Breast epithelium (tissue), 4 donors: ENCODE results near the gene CHURC1. TPM values are rescaled to one million over a fixed set of nuclear protein-coding genes. Genes with fewer than 3 reads are reported as not detected.

Experiments used
- DNase-seq, 2 donors: peaks; one replicate each; pipeline ENCODE4 v3.0.0-alpha.2; 2019; ENCODE audit warnings: low spot score in 2 of 2
- H3K27ac ChIP-seq, 2 donors: fragments of 200-600 bp; sonication (generic) in 1 of 2; one replicate each; pipeline ENCODE4 v1.5.1; 2016 to 2019; ENCODE audit warnings: mild to moderate bottlenecking in 1 of 2
- H3K27me3 ChIP-seq, 2 donors: fragments of 200-600 bp; sonication (generic) in 1 of 2; one replicate each; pipeline versions ENCODE4 v1.5.1 to v1.6.0; 2017 to 2019; ENCODE audit warnings: control low read depth in 1 of 2, mild to moderate bottlenecking in 1 of 2
- H3K36me3 ChIP-seq: fragments of 200-600 bp; one replicate; pipeline ENCODE4 v1.5.1; 2019
- H3K4me1 ChIP-seq, 2 donors: fragments of 200-600 bp; sonication (generic); one replicate each; pipeline ENCODE4 v1.5.1; 2016 to 2019; ENCODE audit warnings: control low read depth in 1 of 2
- H3K4me3 ChIP-seq, 3 donors: fragments of 200-600 bp; sonication (generic); 1 replicate in 2 of 3; 2 replicates in 1 of 3; pipeline ENCODE4 v1.5.1; 2016 to 2019; ENCODE audit warnings: mild to moderate bottlenecking in 3 of 3, moderate library complexity in 2 of 3
- H3K9me3 ChIP-seq, 2 donors: fragments of 200-600 bp; sonication (generic) in 1 of 2; one replicate each; pipeline ENCODE4 v1.5.1; 2016 to 2019; ENCODE audit warnings: control low read depth in 1 of 2
- CTCF ChIP-seq, 3 donors: fragments of 450-650 bp; IDR thresholded peaks; one replicate each; pipeline ENCODE4 v1.5.1; 2016 to 2017; ENCODE audit warnings: antibody characterized with exemption in 3 of 3, mild to moderate bottlenecking in 3 of 3, moderate library complexity in 3 of 3
- POLR2A ChIP-seq: fragments of 450-650 bp; IDR thresholded peaks from one replicate; pipeline ENCODE4 v1.6.1; 2016; ENCODE audit warnings: antibody characterized with exemption, mild to moderate bottlenecking, moderate library complexity
- POLR2AphosphoS5 ChIP-seq, 3 donors: sonication (generic); formaldehyde crosslinking; IDR thresholded peaks; one replicate each; pipeline ENCODE4 v1.6.1; 2017; ENCODE audit warnings: antibody characterized with exemption in 3 of 3
- intact Hi-C: fragments of 100-400 bp; cut with DNase I; formaldehyde crosslinking; loops from one replicate; pipeline ENCODE4 v1.15.1; 2023; ENCODE audit warnings: low total_unique reads
- total RNA-seq, 3 donors: library from RNA; depleted of rRNA; stranded (reverse); fragments of >200 nt; gene quantifications; one replicate each; pipeline ENCODE4 v1.1.0, GENCODE V29; 2016

CHURC1 gene
- total RNA-seq, 3 donors from 2014 or later, result 85.6 to 122 (median 102) TPM

- no peaks in the 10 kb centered on the region for H3K27me3 ChIP-seq
- no peaks in the 10 kb centered on the region for H3K9me3 ChIP-seq
- no peak for DNase-seq
- no peak for TF ChIP-seq POLR2A
- no peak for TF ChIP-seq CTCF (IDR thresholded peaks at IDR 0.05)
- TF ChIP-seq POLR2AphosphoS5 (IDR thresholded peaks at IDR 0.05), result no peak
- no peak overlapping the region for H3K4me3 ChIP-seq
- H3K4me1 ChIP-seq, result no peaks in the 10 kb centered on the region
- no peaks in the 10 kb centered on the region for H3K36me3 ChIP-seq
- H3K27ac ChIP-seq, result no peak overlapping the region
- intact Hi-C loops, result no loop called here
Observed at GRCh38 chr14:64946310-64947045, 32.2 kb downstream of the CHURC1 start.

- Histone ChIP-seq H3K9me3 (no peaks in the 10 kb centered on the region), H3K4me3 (no peak overlapping the region), H3K27ac (peak overlapping the region in 1 of 2 donors; percentile 3), H3K27me3 (no peaks in the 10 kb centered on the region), H3K4me1 (no peaks in the 10 kb centered on the region), H3K36me3 (no peaks in the 10 kb centered on the region)
- TF ChIP-seq POLR2AphosphoS5 (IDR thresholded peaks at IDR 0.05) (no peak), CTCF (IDR thresholded peaks at IDR 0.05) (no peak), POLR2A (no peak)
- intact Hi-C loops, result no loop called here
- DNase-seq, result no peak
Observed at GRCh38 chr14:64947710-64948611, 33.7 kb downstream of the CHURC1 start.

GRCh38 chr14:64948612-64949210 is 34.5 kb downstream of the CHURC1 start:
- H3K36me3 ChIP-seq, result no peaks in the 10 kb centered on the region
- intact Hi-C loops, result no loop called here
- TF ChIP-seq POLR2AphosphoS5 (IDR thresholded peaks at IDR 0.05), result no peak
- no peak for TF ChIP-seq POLR2A
- no peak for TF ChIP-seq CTCF (IDR thresholded peaks at IDR 0.05)
- no peaks in the 10 kb centered on the region for H3K27me3 ChIP-seq
- peak overlapping the region in 1 of 2 donors; percentile 3 for H3K27ac ChIP-seq
- DNase-seq, result no peak
- H3K4me1 ChIP-seq, result no peaks in the 10 kb centered on the region
- no peak overlapping the region for H3K4me3 ChIP-seq
- H3K9me3 ChIP-seq, result no peaks in the 10 kb centered on the region

GRCh38 chr14:64950889-64951288 is 36.6 kb downstream of the CHURC1 start:
- TF ChIP-seq POLR2A (no peak), CTCF (IDR thresholded peaks at IDR 0.05) (no peak), POLR2AphosphoS5 (IDR thresholded peaks at IDR 0.05) (no peak)
- H3K27ac ChIP-seq, result no peak overlapping the region
- H3K9me3 ChIP-seq, result no peaks in the 10 kb centered on the region
- intact Hi-C loops, result no loop called here
- H3K36me3 ChIP-seq, result no peaks in the 10 kb centered on the region
- DNase-seq, result no peak
- no peak overlapping the region for H3K4me3 ChIP-seq
- H3K27me3 ChIP-seq, result no peaks in the 10 kb centered on the region
- H3K4me1 ChIP-seq, result no peaks in the 10 kb centered on the region

- no peak for TF ChIP-seq POLR2AphosphoS5 (IDR thresholded peaks at IDR 0.05)
- TF ChIP-seq POLR2A, result no peak
- no peak for TF ChIP-seq CTCF (IDR thresholded peaks at IDR 0.05)
- no peak for DNase-seq
- H3K27ac ChIP-seq, result no peak overlapping the region
- intact Hi-C loops, result no loop called here
- no peaks in the 10 kb centered on the region for H3K4me1 ChIP-seq
- H3K9me3 ChIP-seq, result no peaks in the 10 kb centered on the region
- no peaks in the 10 kb centered on the region for H3K27me3 ChIP-seq
- no peak overlapping the region for H3K4me3 ChIP-seq
- no peaks in the 10 kb centered on the region for H3K36me3 ChIP-seq
Observed at GRCh38 chr14:64951291-64951690, 37.0 kb downstream of the CHURC1 start.
